SU-DHL-6 (cell line): ENCODE data around the gene MUC13.

Source experiments
- H2AFZ ChIP-seq: fragments of 200-600 bp; sonication (generic); 2 replicates; pipeline ENCODE4 v1.6.1; 2014; ENCODE audit warnings: low read depth, mild to moderate bottlenecking, moderate library complexity, mixed read lengths, antibody characterized with exemption, low read length; ENCODE audit not compliant: severe bottlenecking
- H3F3A ChIP-seq: fragments of 200-600 bp; shearing (Covaris generic); 2 replicates; pipeline ENCODE4 v1.6.0; 2016; ENCODE audit warnings: antibody characterized with exemption, mild to moderate bottlenecking; ENCODE audit not compliant: insufficient read depth
- H3K27ac ChIP-seq: fragments of 200-600 bp; sonication (generic); 2 replicates; pipeline ENCODE4 v1.5.1; 2016; ENCODE audit warnings: low read depth, mild to moderate bottlenecking, low read length, moderate library complexity, mixed read lengths
- H3K27me3 ChIP-seq: fragments of 200-600 bp; sonication (generic), shearing (Covaris generic); 2 replicates; pipeline ENCODE4 v1.6.0; 2014; ENCODE audit warnings: mild to moderate bottlenecking, low read length
- H3K36me3 ChIP-seq: fragments of 200-600 bp; sonication (generic); 2 replicates; pipeline ENCODE4 v1.6.1; 2014; ENCODE audit warnings: mild to moderate bottlenecking, low read length, mixed read lengths
- H3K4me2 ChIP-seq: fragments of 300-600, 200-600 bp; shearing (Covaris generic), sonication (generic); 2 replicates; pipeline ENCODE4 v1.6.0; 2014; ENCODE audit warnings: low read length, low read depth, mild to moderate bottlenecking; ENCODE audit not compliant: poor library complexity, severe bottlenecking
- H3K4me3 ChIP-seq: fragments of 200-600 bp; sonication (generic); 2 replicates; pipeline ENCODE4 v1.5.1; 2014; ENCODE audit warnings: antibody characterized with exemption, low read length, mild to moderate bottlenecking, mixed read lengths; ENCODE audit not compliant: insufficient read depth, poor library complexity, severe bottlenecking
- H3K79me2 ChIP-seq: fragments of 200-600 bp; sonication (generic); 2 replicates; pipeline ENCODE4 v1.6.1; 2014; ENCODE audit warnings: mild to moderate bottlenecking, low read length, moderate library complexity; ENCODE audit not compliant: insufficient read depth
- H3K9ac ChIP-seq: fragments of 200-600 bp; sonication (generic); 2 replicates; pipeline ENCODE4 v1.7.0; 2014; ENCODE audit warnings: mild to moderate bottlenecking, low read length
- H3K9me2 ChIP-seq: fragments of 200-600 bp; sonication (generic); replicated peaks from 2 replicates; pipeline ENCODE4 v1.6.1; 2014; ENCODE audit warnings: low read length; ENCODE audit not compliant: insufficient read depth
- H3K9me3 ChIP-seq: fragments of 200-600 bp; sonication (generic); 2 replicates; pipeline ENCODE4 v1.6.1; 2014; ENCODE audit warnings: low read length, mixed read lengths; ENCODE audit not compliant: insufficient read depth
- H4K20me1 ChIP-seq: fragments of 200-600 bp; sonication (generic); 2 replicates; pipeline ENCODE4 v1.6.1; 2014; ENCODE audit warnings: low read depth, mild to moderate bottlenecking, antibody characterized with exemption, low read length, moderate library complexity, mixed read lengths
- CTCF ChIP-seq: fragments of 200-600 bp; sonication (generic); IDR thresholded peaks from one replicate; pipeline ENCODE4 v1.5.1; 2017; ENCODE audit warnings: antibody characterized with exemption, mild to moderate bottlenecking, low read length, moderate library complexity; ENCODE audit not compliant: insufficient read depth, poor library complexity, severe bottlenecking
- EZH2phosphoT487 ChIP-seq: fragments of 200-600 bp; sonication (generic), shearing (Covaris generic); conservative IDR thresholded peaks from 2 replicates; pipeline ENCODE4 v1.6.1; 2018; ENCODE audit warnings: mild to moderate bottlenecking, antibody characterized with exemption, low read length, moderate library complexity, mixed read lengths

MUC13 gene

GRCh38 chr3:124856677-124857076, 77.9 kb downstream of the MUC13 start:
- TF ChIP-seq CTCF (no peak), EZH2phosphoT487 (no peak)
- no peak overlapping the region for H3K27ac ChIP-seq
- no peaks in the 10 kb centered on the region for H4K20me1 ChIP-seq
- no peaks in the 10 kb centered on the region for H3K27me3 ChIP-seq
- H3K4me2 ChIP-seq, result no peak overlapping the region
- H3K9me2 ChIP-seq, result no peaks in the 10 kb centered on the region
- no peaks in the 10 kb centered on the region for H3F3A ChIP-seq
- no peak overlapping the region for H3K9ac ChIP-seq
- no peaks in the 10 kb centered on the region for H3K9me3 ChIP-seq
- H3K4me3 ChIP-seq, result no peak overlapping the region
- H3K79me2 ChIP-seq, result no peaks in the 10 kb centered on the region
- H2AFZ ChIP-seq, result no peak overlapping the region
- H3K36me3 ChIP-seq, result no peaks in the 10 kb centered on the region
